GM18520 (cell line): ENCODE measurements around the gene ZHX3.
A peak's percentile ranks its signal among the peaks of the same experiment; 100 is the strongest.
"Not testable (repeated sequence)": the region's sequence is repeated elsewhere in the genome, so short reads cannot be mapped to it uniquely, and the experiment has no call there.

Experiments used
- ATAC-seq: cut with Tn5 transposase; IDR thresholded peaks from one replicate; pipeline ENCODE4 v1.9.1; 2021; ENCODE audit not compliant: unreplicated experiment

Gene ZHX3

GRCh38 chr20:41334036-41334435, 16.5 kb upstream of the ZHX3 start:
- no peak for ATAC-seq

GRCh38 chr20:41331731-41332130, 14.2 kb upstream of the ZHX3 start:
- ATAC-seq, result no peak

GRCh38 chr20:41330941-41331340, 13.4 kb upstream of the ZHX3 start:
- no peak for ATAC-seq

DNA sequence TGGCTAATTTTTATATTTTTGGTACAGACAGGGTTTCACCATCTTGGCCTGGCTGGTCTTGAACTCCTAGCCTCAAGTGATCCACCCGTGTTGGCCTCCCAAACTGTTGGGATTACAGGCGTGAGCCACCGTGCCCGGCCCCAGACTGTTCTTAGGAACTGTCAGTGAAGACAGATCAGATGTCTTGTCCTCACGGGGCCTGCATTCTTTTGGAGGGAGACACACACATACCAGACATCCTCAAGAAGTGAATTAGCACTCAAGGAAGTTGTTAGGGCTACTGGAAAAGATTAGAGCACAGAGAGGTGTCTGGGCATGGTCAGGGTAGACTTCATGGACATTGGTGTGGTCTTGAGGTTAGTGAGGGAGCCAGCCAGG, 12.8 kb upstream of the ZHX3 start:
- no peak for ATAC-seq

DNA sequence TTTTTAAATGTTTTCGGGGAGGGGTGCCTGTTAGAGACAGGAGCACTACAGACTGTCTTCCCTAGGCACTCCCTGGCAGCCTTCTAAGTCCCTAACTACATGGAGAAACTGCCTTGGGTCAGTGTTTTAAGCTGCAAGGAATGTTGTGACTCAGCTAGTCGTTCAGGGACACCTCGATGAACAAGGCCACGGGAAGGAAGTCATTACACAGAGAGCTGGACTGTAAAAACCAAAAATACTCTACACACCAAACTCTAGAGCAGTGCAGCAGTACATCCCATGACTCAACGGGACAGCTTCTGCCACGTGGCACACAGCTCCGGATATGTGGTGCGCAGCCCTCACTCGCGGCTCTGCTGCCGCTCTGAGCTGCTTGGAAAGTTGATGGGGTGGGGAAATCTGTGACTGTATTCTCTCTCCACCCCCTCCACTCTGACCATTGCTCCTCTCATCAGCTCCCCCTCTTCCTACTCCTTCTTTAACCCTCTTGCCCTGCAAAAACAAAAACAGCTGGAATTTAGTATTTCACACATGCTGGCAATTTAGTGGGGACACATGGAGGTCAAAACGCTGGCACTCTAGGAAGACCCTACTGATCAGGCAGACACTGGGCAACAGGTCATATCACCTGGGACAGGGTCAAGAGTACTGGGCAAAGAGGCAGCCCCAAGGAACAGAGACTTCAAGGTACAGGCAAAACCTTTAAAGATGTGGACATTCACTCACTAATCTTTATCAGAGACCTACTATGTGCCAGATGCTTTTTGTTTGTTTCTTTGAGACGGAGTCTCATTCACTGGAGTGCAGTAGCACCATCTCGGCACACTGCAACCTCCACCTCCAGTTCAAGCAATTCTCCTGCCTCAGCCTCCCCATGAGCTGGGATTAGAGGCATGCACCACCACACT, 12.2 kb upstream of the ZHX3 start:
- no peak for ATAC-seq

GRCh38 chr20:41327178-41327577, 9.6 kb upstream of the ZHX3 start:
- no peak for ATAC-seq

- no peak for ATAC-seq
Measured at GRCh38 chr20:41320976-41321375, 3.4 kb upstream of the ZHX3 start.

- ATAC-seq, result no peak
Measured at GRCh38 chr20:41320441-41320840, 2.9 kb upstream of the ZHX3 start.

- ATAC-seq, result no peak
Measured at GRCh38 chr20:41318271-41318649, 729 bp upstream of the ZHX3 start.

GRCh38 chr20:41316602-41317545, 657 bp downstream of the ZHX3 start:
- peak; percentile 26 for ATAC-seq

DNA sequence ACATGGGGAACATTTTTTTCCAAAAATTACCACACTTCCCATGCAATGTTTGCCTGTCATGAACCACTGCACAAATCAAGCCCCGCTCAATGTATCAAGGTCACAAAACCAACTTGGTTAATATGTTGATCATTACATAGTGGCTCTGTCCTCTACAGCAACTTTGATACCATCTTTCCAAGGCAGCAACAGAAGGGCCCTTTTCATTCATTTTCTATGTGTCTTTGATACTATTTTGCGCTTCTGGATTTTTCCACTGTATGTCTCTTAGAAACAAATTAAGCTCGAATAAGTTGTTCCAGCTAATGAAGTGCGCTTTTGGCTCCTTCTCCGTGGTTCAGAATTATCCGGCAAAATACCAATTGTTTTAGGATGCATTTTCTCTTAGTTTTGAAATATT, 1.5 kb downstream of the ZHX3 start:
- no peak for ATAC-seq

- ATAC-seq, result no peak
Measured at GRCh38 chr20:41314386-41314785, 3.1 kb downstream of the ZHX3 start.

DNA sequence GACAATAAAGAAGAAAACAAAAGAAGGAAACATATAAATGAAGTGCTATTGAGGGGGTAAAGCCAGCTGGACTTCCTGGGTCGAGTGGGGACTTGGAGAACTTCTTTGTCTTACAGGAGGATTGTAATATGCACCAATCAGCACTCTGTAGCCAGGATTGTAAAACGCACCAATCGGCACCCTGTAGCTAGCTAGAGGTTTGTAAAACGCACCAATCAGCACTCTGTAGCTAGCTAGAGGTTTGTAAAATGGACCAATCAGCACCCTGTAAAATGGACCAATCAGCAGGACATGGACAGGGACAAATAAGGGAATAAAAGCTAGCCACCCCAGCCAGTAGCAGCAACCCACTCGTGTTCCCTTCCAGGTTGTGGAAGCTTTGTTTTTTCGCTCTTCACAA, 5.5 kb downstream of the ZHX3 start:
- not testable (repeated sequence) for ATAC-seq

DNA sequence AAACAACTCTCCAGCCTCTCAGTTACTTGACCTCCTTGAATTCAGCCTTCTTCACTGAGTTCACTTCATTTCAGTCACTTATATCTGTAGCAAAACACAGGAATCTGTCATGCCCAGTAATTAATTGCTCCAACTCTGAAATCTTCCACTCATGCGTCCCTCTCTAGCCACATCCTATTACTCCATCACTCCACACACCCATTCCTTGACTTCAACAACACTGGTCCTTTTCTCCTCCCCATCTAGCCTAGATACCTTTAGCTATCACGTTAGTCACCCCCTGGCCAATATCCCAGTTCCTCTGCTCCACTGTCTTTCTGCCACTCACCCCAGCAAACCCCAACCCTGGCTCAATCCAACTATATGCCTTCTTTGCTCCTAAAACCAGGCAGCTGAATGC, 7.7 kb downstream of the ZHX3 start:
- ATAC-seq, result no peak

DNA sequence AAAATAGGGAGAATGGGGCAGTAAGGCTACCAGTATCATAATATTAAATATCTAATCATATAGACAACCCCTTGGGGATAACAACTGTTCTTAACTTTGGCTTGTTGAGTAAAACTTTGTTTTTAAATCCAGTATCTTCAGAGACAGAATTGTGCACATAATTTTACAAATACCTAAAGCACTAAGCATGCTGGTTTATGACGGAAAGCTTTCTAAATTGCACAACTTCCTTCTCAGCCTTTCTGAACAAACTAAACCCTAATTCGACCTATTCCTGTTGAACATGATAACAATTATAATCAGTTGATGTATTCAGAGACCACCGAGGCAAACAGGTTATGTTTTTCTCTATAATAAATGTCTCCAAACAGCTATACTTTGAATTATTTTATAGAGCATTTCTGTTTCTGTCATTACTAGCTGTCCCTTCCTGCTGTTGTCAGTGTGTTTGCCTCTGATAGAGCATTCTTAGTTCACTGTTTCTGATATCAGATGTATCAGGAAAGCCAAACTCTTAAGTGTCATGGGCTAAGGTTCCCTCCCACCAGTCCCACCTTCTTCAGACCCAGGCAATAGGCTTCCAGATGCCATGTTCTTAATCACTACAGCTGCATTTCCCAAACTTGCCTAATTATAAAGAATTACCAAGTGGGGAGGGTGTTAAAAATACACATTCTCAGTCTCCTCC, 8.7 kb downstream of the ZHX3 start:
- ATAC-seq, result no peak

DNA sequence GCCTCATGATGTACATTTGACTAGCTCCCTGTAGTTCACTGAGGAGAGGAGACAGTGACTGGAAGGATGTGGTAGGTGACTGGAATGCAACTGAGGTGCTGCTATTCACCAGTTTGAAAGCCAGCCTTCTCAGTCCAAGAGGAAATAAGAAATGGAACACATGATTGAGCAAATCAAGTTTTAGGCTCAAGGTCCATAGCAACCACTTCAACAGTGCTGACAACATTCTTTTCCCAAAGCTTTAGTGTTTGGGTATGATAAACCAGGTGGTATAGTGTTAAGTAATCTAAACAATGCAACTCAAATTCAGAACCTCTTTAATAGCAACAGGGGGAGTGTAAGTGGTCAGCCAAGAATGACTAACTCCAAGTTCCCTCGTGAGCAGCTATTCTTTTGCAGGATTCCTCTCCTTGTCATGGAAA, 9.2 kb downstream of the ZHX3 start:
- no peak for ATAC-seq

DNA sequence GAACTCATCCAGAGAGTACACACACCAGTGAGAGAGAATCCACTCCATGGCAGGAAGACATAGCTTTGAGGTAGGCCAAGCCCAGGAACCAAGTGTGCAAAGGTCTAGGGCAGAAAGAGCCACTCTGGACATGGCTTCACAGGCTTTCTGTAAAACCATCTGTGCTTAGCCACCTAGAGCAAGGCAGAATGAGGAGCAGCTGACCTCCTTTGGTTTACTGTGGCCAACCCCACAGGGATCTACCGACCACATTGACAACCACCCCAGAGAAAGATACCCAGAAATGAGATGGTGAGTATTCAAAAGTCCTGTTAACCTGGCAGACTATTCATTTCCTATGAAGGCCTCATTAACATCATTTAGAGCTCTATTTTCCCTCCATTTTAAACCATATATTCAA, 10.5 kb downstream of the ZHX3 start:
- no peak for ATAC-seq

DNA sequence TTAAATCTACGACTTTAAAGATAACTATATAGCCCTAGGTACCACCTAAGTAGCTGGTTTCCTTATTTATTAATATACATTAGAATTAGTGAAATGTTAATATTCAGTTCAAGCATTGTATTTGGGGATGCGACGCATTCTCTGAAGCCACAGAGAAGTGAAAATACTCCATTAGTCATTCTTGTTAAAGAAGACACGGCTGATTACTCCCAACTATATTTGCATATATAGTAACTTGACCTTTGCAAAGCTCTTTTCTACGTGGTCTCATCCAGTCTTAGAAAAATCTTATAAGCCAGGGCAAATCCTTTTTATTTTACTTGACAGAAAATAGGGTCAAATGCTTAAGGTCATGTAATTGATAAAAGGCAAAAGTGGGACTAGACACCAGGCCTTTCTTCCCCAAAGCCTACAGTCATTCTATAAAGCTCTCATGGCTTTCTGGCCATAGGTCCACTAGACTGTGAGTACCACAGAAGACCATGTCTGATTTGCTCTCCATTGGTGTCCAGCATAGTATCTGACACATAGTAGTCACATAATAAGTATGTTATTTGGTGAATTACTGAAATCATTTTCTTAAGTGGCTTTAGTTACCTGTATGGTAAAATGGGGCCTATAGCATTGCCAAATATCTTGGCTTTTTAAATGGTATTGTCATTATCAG, 11.3 kb downstream of the ZHX3 start:
- peak; percentile 86 for ATAC-seq

GRCh38 chr20:41304424-41305079, 13.0 kb downstream of the ZHX3 start:
- no peak for ATAC-seq

DNA sequence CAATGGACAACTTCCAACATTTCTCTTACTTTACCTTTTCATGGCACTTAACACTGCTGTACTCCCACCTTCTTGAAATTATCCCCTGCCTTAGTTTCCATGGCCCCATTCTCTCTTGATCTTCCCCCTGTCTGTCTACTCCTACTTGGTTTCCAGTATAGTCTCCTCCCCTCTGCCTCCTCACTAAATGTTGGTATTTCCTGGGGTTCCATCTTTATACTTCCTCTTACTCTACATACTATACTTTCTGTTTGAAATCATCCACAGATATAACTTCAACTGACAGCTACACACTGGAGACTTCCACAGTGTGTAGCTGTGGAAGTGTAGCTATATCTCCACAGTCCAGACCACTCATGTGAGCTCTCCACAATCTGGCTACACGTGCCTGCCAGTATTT, 13.5 kb downstream of the ZHX3 start:
- no peak for ATAC-seq
